Ureter (tissue), 1 donor: ENCODE results near the gene FOXS1. TPM values are rescaled to one million over a fixed set of nuclear protein-coding genes. Genes with fewer than 3 reads are reported as not detected.

Experiments
- DNase-seq: peaks from one replicate; pipeline ENCODE4 v3.0.0-alpha.2; 2020; ENCODE audit warnings: low spot score
- total RNA-seq: library from RNA; stranded (reverse); gene quantifications from one replicate; pipeline ENCODE4 v1.2.4, GENCODE V29; 2023
- donor health status: DM: yes; HTN: yes; CAD: no.

The FOXS1 gene
- total RNA-seq, 1 donor from 2014 or later: not detected

GRCh38 chr20:31797364-31797763 lies 48.0 kb downstream of the FOXS1 start:
- no peak for DNase-seq

Other genes with a start within 250 kb of the FOXS1 start
- gene ID1, start 240.3 kb downstream of the FOXS1 start, total RNA-seq: 367 TPM
- gene COX4I2, start 207.7 kb downstream of the FOXS1 start, total RNA-seq: 4.0 TPM
- 91.4 TPM for gene BCL2L1, start 122.7 kb downstream of the FOXS1 start, total RNA-seq
- gene TPX2, start 106.3 kb downstream of the FOXS1 start, total RNA-seq: 0.81 TPM
- gene MYLK2, start 26.2 kb downstream of the FOXS1 start, total RNA-seq: not detected
- gene DUSP15, start 24.9 kb upstream of the FOXS1 start, total RNA-seq: 4.7 TPM
- gene TTLL9, start 25.0 kb upstream of the FOXS1 start, total RNA-seq: 0.86 TPM
- 12.1 TPM for gene PDRG1, start 106.4 kb upstream of the FOXS1 start, total RNA-seq
- gene XKR7, start 122.5 kb upstream of the FOXS1 start, total RNA-seq: 0.05 TPM
- gene CCM2L, start 164.8 kb upstream of the FOXS1 start, total RNA-seq: 8.2 TPM
- gene HCK, start 206.6 kb upstream of the FOXS1 start, total RNA-seq: 6.1 TPM